HepG2 (cell line): Measurements from ENCODE around the gene KLRC2. TPM values are rescaled to one million over a fixed set of nuclear protein-coding genes. Genes with fewer than 3 reads are reported as not detected.

Source experiments
- ATAC-seq: fragments of 200-7000 bp; cut with Tn5 transposase; 3 replicates; pipeline ENCODE4 v1.9.1; 2020; ENCODE audit warnings: mild to moderate bottlenecking, moderate library complexity
- BruUV-seq: library from RNA; stranded (reverse); fragments of 400-500 nt; replicated peaks from 2 replicates; lab custom pipeline; 2021; lab: Mats Ljungman, UMichigan
- CTCF ChIA-PET: fragments of 300-600 bp; formaldehyde crosslinking; extraction: SDS; loops from one replicate; lab custom pipeline; 2021; ENCODE audit warnings: low total read pairs, inconsistent platforms, low intra/inter-chr PET ratio; lab: Yijun Ruan, JAX
- POLR2A ChIA-PET: fragments of 350-600 bp; sonication (Branson Sonifier 250); formaldehyde crosslinking; loops from one replicate; lab custom pipeline; 2020; ENCODE audit warnings: antibody characterized with exemption, inconsistent platforms; lab: Yijun Ruan, JAX
- DNase-seq: peaks from one replicate; pipeline ENCODE4 v3.0.0-alpha.2; 2015; ENCODE audit warnings: low spot score
- FAIRE-seq: peaks from 3 replicates; lab custom pipeline; 2011; peaks lifted over from hg19 to GRCh38; lab: Jason Lieb, UNC
- H2AFZ ChIP-seq: one replicate; pipeline ENCODE4 v1.6.1; 2011; ENCODE audit warnings: low read length, inconsistent platforms
- H3K27ac ChIP-seq: fragments of 300-600 bp; 3 replicates; pipeline ENCODE4 v1.8.0; 2011; ENCODE audit warnings: mixed run types, mild to moderate bottlenecking, mixed read lengths, low read length, inconsistent platforms; ENCODE audit not compliant: insufficient read depth; ENCODE audit errors: extremely low read length
- H3K27me3 ChIP-seq, 2 experiments: fragments of 200-600 bp in 1 of 2; 2 replicates in 1 of 2; 3 replicates in 1 of 2; pipeline versions ENCODE4 v1.6.0 to v1.8.0; 2011; ENCODE audit warnings: low read length in 2 of 2, mild to moderate bottlenecking in 2 of 2, moderate library complexity in 2 of 2, inconsistent platforms in 1 of 2; ENCODE audit not compliant: insufficient read depth in 2 of 2, control insufficient read depth in 1 of 2
- H3K36me3 ChIP-seq, 2 experiments: fragments of 200-600 bp in 1 of 2; replicated peaks in 1 of 2; 2 replicates in 1 of 2; 3 replicates in 1 of 2; pipeline versions ENCODE4 v1.5.1 to v1.8.0; 2011; ENCODE audit warnings: low read length in 2 of 2, inconsistent platforms in 1 of 2; ENCODE audit not compliant: insufficient read depth in 2 of 2, control insufficient read depth in 1 of 2
- H3K4me1 ChIP-seq: 2 replicates; pipeline ENCODE4 v1.5.1; 2012; ENCODE audit warnings: low read length, inconsistent platforms; ENCODE audit not compliant: insufficient read depth
- H3K4me2 ChIP-seq: 2 replicates; pipeline ENCODE4 v1.6.0; 2011; ENCODE audit warnings: low read depth, low read length, inconsistent platforms
- H3K4me3 ChIP-seq, 3 experiments: fragments of 200-600 bp in 1 of 3; sonication (generic), shearing (Covaris generic) in 1 of 3; replicated peaks in 1 of 3; 2 replicates each; pipeline ENCODE4 v1.5.1; 2011 to 2016; ENCODE audit warnings: low read length in 3 of 3, inconsistent platforms in 2 of 3, low read depth in 2 of 3, mild to moderate bottlenecking in 2 of 3, control low read depth in 1 of 3, mixed read lengths in 1 of 3; ENCODE audit not compliant: insufficient read depth in 1 of 3
- H3K79me2 ChIP-seq: one replicate; pipeline ENCODE4 v1.6.1; 2011; ENCODE audit warnings: low read length, inconsistent platforms; ENCODE audit not compliant: insufficient read depth
- H3K9ac ChIP-seq: 2 replicates; pipeline ENCODE4 v1.6.0; 2011; ENCODE audit warnings: mild to moderate bottlenecking, low read depth, low read length, inconsistent platforms; ENCODE audit not compliant: insufficient read depth
- H3K9me3 ChIP-seq: 2 replicates; pipeline ENCODE4 v1.5.1; 2012; ENCODE audit warnings: mild to moderate bottlenecking, low read length
- H4K20me1 ChIP-seq: 2 replicates; pipeline ENCODE4 v1.6.0; 2011; ENCODE audit warnings: inconsistent platforms, mild to moderate bottlenecking, low read length, moderate library complexity; ENCODE audit not compliant: insufficient read depth
- ATF7 ChIP-seq, 2 experiments: fragments of 450-650 bp in 1 of 2; sonication (generic) in 1 of 2; formaldehyde crosslinking in 1 of 2; IDR thresholded peaks; 2 replicates each; pipeline versions ENCODE4 v1.4.0 to v1.6.1; 2016 to 2020; ENCODE audit warnings: antibody characterized with exemption in 1 of 2, mild to moderate bottlenecking in 1 of 2, missing genetic modification reagents in 1 of 2
- EZH2 ChIP-seq: conservative IDR thresholded peaks from 2 replicates; pipeline ENCODE4 v1.6.1; 2012; ENCODE audit warnings: mild to moderate bottlenecking, low read depth, low read length, moderate library complexity
- FOXC1 ChIP-seq: sonication (generic); formaldehyde crosslinking; IDR thresholded peaks from 2 replicates; pipeline ENCODE4 v1.8.0; 2022; ENCODE audit warnings: mild to moderate bottlenecking, missing genetic modification reagents, borderline replicate concordance
- FOXM1 ChIP-seq: sonication (generic); formaldehyde crosslinking; IDR thresholded peaks from 2 replicates; pipeline ENCODE4 v1.5.0; 2020; ENCODE audit warnings: missing genetic modification reagents
- MAFK ChIP-seq, 2 experiments: IDR thresholded peaks in 1 of 2; conservative IDR thresholded peaks in 1 of 2; 2 replicates each; pipeline ENCODE4 v1.6.1; 2011; ENCODE audit warnings: improper control_type of control experiment in 2 of 2, low read length in 2 of 2
- NFAT5 ChIP-seq: sonication (generic); formaldehyde crosslinking; IDR thresholded peaks from 2 replicates; pipeline ENCODE4 v1.4.0; 2020; ENCODE audit warnings: missing genetic modification reagents
- NFKBIZ ChIP-seq: IDR thresholded peaks from 2 replicates; pipeline ENCODE4 v1.6.1; 2018; ENCODE audit warnings: missing genetic modification reagents, missing compliant biosample characterization
- PLSCR1 ChIP-seq: sonication (generic); formaldehyde crosslinking; IDR thresholded peaks from 2 replicates; pipeline ENCODE4 v1.5.0; 2020; ENCODE audit warnings: missing genetic modification reagents, mild to moderate bottlenecking, borderline replicate concordance
- REXO4 ChIP-seq: sonication (generic); formaldehyde crosslinking; IDR thresholded peaks from 2 replicates; pipeline ENCODE4 v1.8.0; 2022; ENCODE audit warnings: missing genetic modification reagents, mild to moderate bottlenecking, borderline replicate concordance
- SMAD9 ChIP-seq: sonication (generic); formaldehyde crosslinking; IDR thresholded peaks from 2 replicates; pipeline ENCODE4 v1.5.1; 2020; ENCODE audit warnings: mild to moderate bottlenecking, missing genetic modification reagents
- ZFP36L1 ChIP-seq: sonication (generic); formaldehyde crosslinking; IDR thresholded peaks from 2 replicates; pipeline ENCODE4 v1.8.0; 2022; ENCODE audit warnings: mild to moderate bottlenecking, missing genetic modification reagents, moderate library complexity
- ZNF121 ChIP-seq: sonication (generic); formaldehyde crosslinking; IDR thresholded peaks from 2 replicates; pipeline ENCODE4 v1.5.0; 2020; ENCODE audit warnings: mild to moderate bottlenecking, missing genetic modification reagents
- ZNF382 ChIP-seq: sonication (generic); formaldehyde crosslinking; IDR thresholded peaks from 2 replicates; pipeline ENCODE4 v1.5.0; 2020; ENCODE audit warnings: missing genetic modification reagents, mild to moderate bottlenecking, borderline replicate concordance
- WGBS: methylation state at CpG from one replicate; pipeline ENCODE4 v1.1.6; 2017; ENCODE audit warnings: low lambda C conversion rate; 5-methylcytosine and 5-hydroxymethylcytosine counted together
- in situ Hi-C: cut with HindIII; loops from 2 replicates; pipeline ENCODE4 v1.10.0; 2017; ENCODE audit warnings: low pct_unique_long_range_greater_than_20kb; ENCODE audit not compliant: extremely low pct_ligation_motif_present
- intact Hi-C: fragments of 100-400 bp; cut with micrococcal nuclease; formaldehyde crosslinking; loops from one replicate; pipeline ENCODE4 v1.10.0; 2022; ENCODE audit not compliant: unreplicated experiment
- polyA plus RNA-seq, 8 experiments: library from polyadenylated mRNA; depleted of rRNA in 3 of 8; stranded (reverse) in 7 of 8; unstranded in 1 of 8; fragments of >200 nt; fragmentation: Illumina TruSeq in 4 of 8; extraction: Trizol in 4 of 8; gene quantifications; 2 replicates each; pipeline versions ENCODE4 v1.2.1 to v1.2.3, GENCODE V29; 2011 to 2016; ENCODE audit warnings: low read depth in 4 of 8, missing spikeins in 1 of 8, mixed read lengths in 1 of 8; ENCODE audit not compliant: insufficient read depth in 1 of 8
- total RNA-seq, 5 experiments: library from RNA; depleted of rRNA; stranded (reverse); fragments of >200 nt; fragmentation: Illumina TruSeq; extraction: Trizol; gene quantifications; 2 replicates each; pipeline ENCODE4 v1.2.3, GENCODE V29; 2016; ENCODE audit warnings: low read depth in 1 of 5

KLRC2 gene
- total and polyA plus RNA-seq, 2 of the 13 experiments (the other 11 are each of a cell fraction or from before 2014, with no cell fraction given): 0.20 to 0.49 TPM

GRCh38 chr12:10393291-10393690 lies 42.5 kb downstream of the KLRC2 start:
- 39% methylated on average over 3 of the region's 3 CpGs for WGBS
- POLR2A ChIA-PET: no interaction called here
- BruUV-seq: no TSS peak
- peaks cover 19% of the 10 kb centered on the region for H3K4me1 ChIP-seq
- no peaks in the 10 kb centered on the region for H3K9me3 ChIP-seq
- FAIRE-seq: no peak
- H3K4me3 ChIP-seq: no peak overlapping the region
- no peaks in the 10 kb centered on the region for H3K79me2 ChIP-seq
- no peaks in the 10 kb centered on the region for H3K36me3 ChIP-seq
- H3K27me3 ChIP-seq: no peaks in the 10 kb centered on the region
- TF ChIP-seq ATF7 (IDR thresholded peaks at IDR 0.05) (peak; percentile 72), ATF7 (CRISPR knock-in tag; IDR thresholded peaks at IDR 0.05) (no peak), MAFK (conservative IDR thresholded peaks at IDR 0.05 in 1 of 2, IDR thresholded peaks at IDR 0.05 in 1 of 2; ENCODE audit: low read length in 2 of 2) (no peak)
- H3K27ac ChIP-seq: no peak overlapping the region
- no peak overlapping the region for H3K9ac ChIP-seq
- H2AFZ ChIP-seq: no peak overlapping the region
- no peak overlapping the region for H3K4me2 ChIP-seq
- no peaks in the 10 kb centered on the region for H4K20me1 ChIP-seq
- intact Hi-C loops (no loop called here), in situ Hi-C loops (no loop called here)
- CTCF ChIA-PET: no interaction called here
- DNase-seq: no peak
- ATAC-seq: no peak

- no peak overlapping the region for H3K4me2 ChIP-seq
- CTCF ChIA-PET: no interaction called here
- no peak for TF ChIP-seq ZNF121 (CRISPR knock-in tag)
- TF ChIP-seq FOXM1 (CRISPR knock-in tag): no peak
- TF ChIP-seq ZFP36L1 (CRISPR knock-in tag): no peak
- no peak for TF ChIP-seq FOXC1
- no peak for TF ChIP-seq REXO4 (CRISPR knock-in tag)
- no peak for TF ChIP-seq NFKBIZ
- TF ChIP-seq ZNF382: no peak
- TF ChIP-seq NFAT5 (CRISPR knock-in tag): no peak
- no peak for TF ChIP-seq SMAD9 (CRISPR knock-in tag)
- TF ChIP-seq PLSCR1 (CRISPR knock-in tag): no peak
- no peak for TF ChIP-seq EZH2
Measured at GRCh38 chr12:10392394-10392930, 43.3 kb downstream of the KLRC2 start.

More at GRCh38 chr12:10392394-10392930, 43.3 kb downstream of the KLRC2 start:
- no peak overlapping the region for H2AFZ ChIP-seq
- no peak for ATAC-seq
- no TSS peak for BruUV-seq
- no peak overlapping the region for H3K27ac ChIP-seq
- H3K4me3 ChIP-seq: no peak overlapping the region
- no peaks in the 10 kb centered on the region for H3K9me3 ChIP-seq
- 22% methylated on average over 7 of the region's 7 CpGs for WGBS
- intact Hi-C loops: no loop called here
- peaks cover 19% of the 10 kb centered on the region for H3K4me1 ChIP-seq
- POLR2A ChIA-PET: no interaction called here
- H3K27me3 ChIP-seq: no peaks in the 10 kb centered on the region
- no peak for DNase-seq
- H3K79me2 ChIP-seq: no peaks in the 10 kb centered on the region
- H3K9ac ChIP-seq: no peak overlapping the region
- no peaks in the 10 kb centered on the region for H4K20me1 ChIP-seq
- in situ Hi-C loops: no loop called here
- no peaks in the 10 kb centered on the region for H3K36me3 ChIP-seq
- no peak for FAIRE-seq
